GM12891 (cell line): ENCODE measurements around the gene CCR3.

Experiments used
- DNase-seq: peaks from one replicate; pipeline ENCODE4 v3.0.0; 2011; ENCODE audit warnings: low spot score; ENCODE audit not compliant: insufficient read length
- FAIRE-seq: peaks from 2 replicates; lab custom pipeline; 2011; peaks lifted over from hg19 to GRCh38; lab: Jason Lieb, UNC
- PAX5 ChIP-seq: IDR thresholded peaks from 2 replicates; pipeline ENCODE4 v1.6.1; 2011; ENCODE audit warnings: low read length, moderate library complexity, mild to moderate bottlenecking; ENCODE audit not compliant: insufficient read depth, severe bottlenecking
- POLR2A ChIP-seq: IDR thresholded peaks from 2 replicates; pipeline ENCODE4 v1.6.1; 2011; ENCODE audit warnings: low read depth, low read length, control low read depth
- POLR2AphosphoS5 ChIP-seq: IDR thresholded peaks from 2 replicates; pipeline ENCODE4 v1.6.1; 2011; ENCODE audit warnings: low read depth, low read length, control low read depth
- POU2F2 ChIP-seq: IDR thresholded peaks from 2 replicates; pipeline ENCODE4 v1.6.1; 2011; ENCODE audit warnings: low read depth, mild to moderate bottlenecking, control low read depth, low read length, moderate library complexity
- SPI1 ChIP-seq: IDR thresholded peaks from 2 replicates; pipeline ENCODE4 v1.6.1; 2011; ENCODE audit warnings: low read depth, low read length, control low read depth
- TAF1 ChIP-seq: IDR thresholded peaks from 2 replicates; pipeline ENCODE4 v1.6.1; 2011; ENCODE audit warnings: low read depth, low read length, control low read depth

CCR3 gene

GRCh38 chr3:46303240-46303639 lies 61.0 kb downstream of the CCR3 start:
- no peak for DNase-seq
- TF ChIP-seq POU2F2 = no peak
- no peak for TF ChIP-seq TAF1
- TF ChIP-seq POLR2AphosphoS5 = no peak
- TF ChIP-seq PAX5 = no peak
- TF ChIP-seq SPI1 = no peak
- TF ChIP-seq POLR2A = no peak
- FAIRE-seq = peak; percentile 67

- no peak for TF ChIP-seq TAF1
- TF ChIP-seq POLR2A = no peak
- no peak for TF ChIP-seq PAX5
- TF ChIP-seq POU2F2 = no peak
- TF ChIP-seq POLR2AphosphoS5 = no peak
- no peak for TF ChIP-seq SPI1
- no peak for DNase-seq
- FAIRE-seq = no peak
Measured at GRCh38 chr3:46304739-46305138, 62.5 kb downstream of the CCR3 start.

- DNase-seq (no peak), FAIRE-seq (peak; percentile 65)
- TF ChIP-seq SPI1 = no peak
- no peak for TF ChIP-seq PAX5
- TF ChIP-seq POLR2A = no peak
- TF ChIP-seq POU2F2 = no peak
- TF ChIP-seq POLR2AphosphoS5 = no peak
- no peak for TF ChIP-seq TAF1
Measured at GRCh38 chr3:46312991-46313390, 70.7 kb downstream of the CCR3 start.

- peak; percentile 66 for FAIRE-seq
Measured at GRCh38 chr3:46314517-46314916, 72.3 kb downstream of the CCR3 start.

GRCh38 chr3:46316206-46316605 lies 73.9 kb downstream of the CCR3 start:
- FAIRE-seq (no peak), DNase-seq (no peak)
- TF ChIP-seq POU2F2 (no peak), PAX5 (no peak), SPI1 (no peak), POLR2A (no peak), TAF1 (no peak), POLR2AphosphoS5 (no peak)

More at GRCh38 chr3:46314517-46314916, 72.3 kb downstream of the CCR3 start:
- TF ChIP-seq PAX5 = no peak
- DNase-seq = no peak
